Activated naive CD8-positive, alpha-beta T cell treated with anti-CD3 and anti-CD28 coated beads, Interleukin-2, amount 50 U/mL, for 24 hours (primary cell): Measurements from ENCODE around the gene MPC2.
"Not testable (repeated sequence)": the region's sequence is repeated elsewhere in the genome, so short reads cannot be mapped to it uniquely, and the experiment has no call there.

ENCODE experiments used
- ATAC-seq: fragments of 150-1000 bp; cut with Tn5 transposase; one replicate; pipeline ENCODE4 v1.10.0; 2021
- DNase-seq: peaks from one replicate; pipeline ENCODE4 v3.0.0; 2021
- H3K27ac Mint-ChIP-seq: one replicate; pipeline ENCODE4 v1.8.0; 2021; ENCODE audit warnings: mild to moderate bottlenecking, mixed read lengths
- H3K27me3 Mint-ChIP-seq: one replicate; pipeline ENCODE4 v1.8.0; 2021; ENCODE audit warnings: mixed read lengths
- H3K36me3 Mint-ChIP-seq: one replicate; pipeline ENCODE4 v1.8.0; 2021; ENCODE audit warnings: low read depth, mixed read lengths
- H3K4me1 Mint-ChIP-seq: one replicate; pipeline ENCODE4 v1.8.0; 2021; ENCODE audit warnings: mixed read lengths
- H3K4me3 Mint-ChIP-seq: one replicate; pipeline ENCODE4 v1.8.0; 2021; ENCODE audit warnings: mild to moderate bottlenecking, moderate library complexity, mixed read lengths
- H3K9me3 Mint-ChIP-seq: one replicate; pipeline ENCODE4 v1.8.0; 2021; ENCODE audit warnings: mixed read lengths

Gene MPC2

DNA sequence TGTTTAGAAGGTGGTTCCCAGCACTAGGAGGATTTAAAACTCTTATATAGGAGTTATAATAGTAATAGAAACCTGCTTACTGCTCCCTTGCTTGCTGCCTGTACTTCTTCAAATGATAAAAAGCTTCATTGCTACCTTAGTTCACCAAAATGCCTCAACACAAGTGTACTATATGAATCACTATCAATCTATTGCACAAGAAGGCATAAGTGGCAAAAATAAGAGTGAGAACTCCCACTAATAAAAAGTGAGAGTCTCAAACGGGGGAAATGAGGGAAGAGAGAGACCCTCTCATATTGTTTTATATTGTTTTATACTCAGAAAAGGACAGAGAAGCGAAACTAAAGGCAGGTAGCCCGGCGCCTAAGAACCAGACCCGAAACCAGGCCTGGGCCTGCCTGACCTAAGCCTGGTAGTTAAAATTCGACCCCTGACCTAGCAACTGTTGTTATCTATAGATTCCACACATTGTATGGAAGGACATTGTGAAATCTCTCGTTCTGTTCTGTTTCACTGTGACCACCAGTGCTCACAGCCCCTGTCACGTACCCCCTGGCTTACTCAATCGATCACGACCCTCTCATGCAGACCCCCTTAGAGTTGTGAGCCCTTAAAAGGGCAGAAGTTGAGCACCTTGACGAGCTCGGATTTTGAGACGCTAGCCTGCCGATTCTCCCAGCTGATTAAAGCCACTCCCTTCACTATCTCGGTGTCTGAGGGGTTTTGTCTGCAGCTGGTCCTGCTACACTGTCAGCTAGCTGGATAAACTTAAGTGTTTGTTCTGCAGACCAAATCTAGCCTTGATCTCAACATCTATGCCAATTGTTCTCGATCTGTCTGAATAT lies 67.5 kb downstream of the MPC2 start:
- H3K4me1 Mint-ChIP-seq, H3K27me3 Mint-ChIP-seq, H3K27ac Mint-ChIP-seq, H3K4me3 Mint-ChIP-seq, ATAC-seq, DNase-seq, H3K9me3 Mint-ChIP-seq, H3K36me3 Mint-ChIP-seq: not testable (repeated sequence)

DNA sequence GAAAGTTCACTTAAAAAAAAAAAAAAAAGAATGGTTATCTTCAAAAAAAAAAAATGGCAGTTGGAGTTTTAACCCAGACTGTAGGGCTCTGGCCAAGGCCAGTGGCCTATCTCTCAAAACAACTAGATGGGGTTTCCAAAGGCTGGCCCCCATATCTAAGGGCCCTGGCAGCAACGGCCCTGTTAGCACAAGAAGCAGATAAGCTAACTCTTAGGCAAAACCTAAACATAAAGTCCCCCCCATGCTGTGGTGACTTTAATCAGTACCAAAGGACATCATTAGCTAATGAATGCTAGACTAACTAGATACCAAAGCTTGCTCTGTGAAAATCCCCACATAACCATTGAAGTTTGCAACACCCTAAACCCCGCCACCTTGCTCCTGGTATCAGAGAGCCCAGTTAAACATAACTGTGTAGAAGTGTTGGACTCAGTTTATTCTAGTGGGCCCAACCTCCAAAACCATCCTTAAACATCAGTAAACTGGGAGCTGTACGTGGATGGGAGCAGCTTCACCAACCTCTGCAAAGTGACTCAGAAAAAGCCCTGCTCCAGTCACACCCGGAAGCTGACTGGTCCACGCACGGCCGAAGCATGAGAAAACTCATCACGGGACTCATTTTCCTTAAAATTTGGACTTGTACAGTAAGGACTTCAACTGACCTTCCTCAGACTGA lies 70.0 kb downstream of the MPC2 start:
- not testable (repeated sequence) for H3K4me1 Mint-ChIP-seq, H3K27ac Mint-ChIP-seq, H3K27me3 Mint-ChIP-seq, DNase-seq, H3K4me3 Mint-ChIP-seq, ATAC-seq, H3K36me3 Mint-ChIP-seq, H3K9me3 Mint-ChIP-seq
